Measurements from ENCODE around the gene TAB2.
A peak's percentile ranks its signal among the peaks of the same experiment; 100 is the strongest.

The TAB2 gene, protein sequence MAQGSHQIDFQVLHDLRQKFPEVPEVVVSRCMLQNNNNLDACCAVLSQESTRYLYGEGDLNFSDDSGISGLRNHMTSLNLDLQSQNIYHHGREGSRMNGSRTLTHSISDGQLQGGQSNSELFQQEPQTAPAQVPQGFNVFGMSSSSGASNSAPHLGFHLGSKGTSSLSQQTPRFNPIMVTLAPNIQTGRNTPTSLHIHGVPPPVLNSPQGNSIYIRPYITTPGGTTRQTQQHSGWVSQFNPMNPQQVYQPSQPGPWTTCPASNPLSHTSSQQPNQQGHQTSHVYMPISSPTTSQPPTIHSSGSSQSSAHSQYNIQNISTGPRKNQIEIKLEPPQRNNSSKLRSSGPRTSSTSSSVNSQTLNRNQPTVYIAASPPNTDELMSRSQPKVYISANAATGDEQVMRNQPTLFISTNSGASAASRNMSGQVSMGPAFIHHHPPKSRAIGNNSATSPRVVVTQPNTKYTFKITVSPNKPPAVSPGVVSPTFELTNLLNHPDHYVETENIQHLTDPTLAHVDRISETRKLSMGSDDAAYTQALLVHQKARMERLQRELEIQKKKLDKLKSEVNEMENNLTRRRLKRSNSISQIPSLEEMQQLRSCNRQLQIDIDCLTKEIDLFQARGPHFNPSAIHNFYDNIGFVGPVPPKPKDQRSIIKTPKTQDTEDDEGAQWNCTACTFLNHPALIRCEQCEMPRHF

GRCh38 chr6:149317644-149318571, at the start of gene TAB2:
Gene TAB2, plus strand, starts transcription at chr6:149317712. Its CDS starts 52,286 bp downstream, at chr6:149369998.
- peak; percentile 84 for DNase-seq

- DNase-seq: no peak
These were observed 49.4 kb upstream of the TAB2 start for GRCh38 chr6:149268146-149268545.

DNA sequence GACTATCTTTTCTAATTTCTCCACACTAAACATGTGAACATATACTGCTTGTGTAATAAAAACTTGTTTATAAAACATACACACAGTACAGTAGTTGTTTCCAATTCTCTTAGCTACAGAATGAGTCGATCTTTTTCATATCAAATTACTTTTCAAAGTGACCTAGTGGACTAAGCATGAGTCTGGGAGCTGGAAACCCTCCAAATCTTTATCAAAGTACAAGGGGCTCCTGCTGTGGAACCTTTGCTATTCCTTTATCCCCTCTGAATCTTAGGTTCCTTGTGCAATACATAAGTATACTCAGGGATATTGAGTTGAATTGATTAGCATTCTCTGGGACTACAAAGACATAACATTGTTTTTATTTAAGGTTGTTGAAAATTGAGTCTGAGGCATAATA, 48.7 kb upstream of the TAB2 start:
- DNase-seq: no peak

DNA sequence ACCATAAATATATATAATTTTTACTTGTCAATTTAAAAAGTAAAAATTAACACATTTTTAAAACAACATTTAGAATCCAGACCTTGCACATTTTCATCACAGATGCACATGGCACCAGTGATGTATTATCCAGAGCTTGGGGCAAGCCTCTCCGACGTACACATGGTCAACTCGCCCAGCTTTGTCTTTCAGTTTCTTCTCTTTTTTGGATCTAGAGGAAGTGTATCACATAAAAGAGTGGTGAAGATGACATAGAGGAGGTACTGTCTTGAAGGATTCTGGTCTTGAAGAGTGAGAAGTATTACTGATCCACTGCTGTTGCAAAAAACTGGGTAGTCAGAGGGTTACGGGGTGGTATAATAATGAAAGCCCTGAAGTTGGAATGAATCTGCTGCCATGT, 46.9 kb upstream of the TAB2 start:
- no peak for DNase-seq

DNA sequence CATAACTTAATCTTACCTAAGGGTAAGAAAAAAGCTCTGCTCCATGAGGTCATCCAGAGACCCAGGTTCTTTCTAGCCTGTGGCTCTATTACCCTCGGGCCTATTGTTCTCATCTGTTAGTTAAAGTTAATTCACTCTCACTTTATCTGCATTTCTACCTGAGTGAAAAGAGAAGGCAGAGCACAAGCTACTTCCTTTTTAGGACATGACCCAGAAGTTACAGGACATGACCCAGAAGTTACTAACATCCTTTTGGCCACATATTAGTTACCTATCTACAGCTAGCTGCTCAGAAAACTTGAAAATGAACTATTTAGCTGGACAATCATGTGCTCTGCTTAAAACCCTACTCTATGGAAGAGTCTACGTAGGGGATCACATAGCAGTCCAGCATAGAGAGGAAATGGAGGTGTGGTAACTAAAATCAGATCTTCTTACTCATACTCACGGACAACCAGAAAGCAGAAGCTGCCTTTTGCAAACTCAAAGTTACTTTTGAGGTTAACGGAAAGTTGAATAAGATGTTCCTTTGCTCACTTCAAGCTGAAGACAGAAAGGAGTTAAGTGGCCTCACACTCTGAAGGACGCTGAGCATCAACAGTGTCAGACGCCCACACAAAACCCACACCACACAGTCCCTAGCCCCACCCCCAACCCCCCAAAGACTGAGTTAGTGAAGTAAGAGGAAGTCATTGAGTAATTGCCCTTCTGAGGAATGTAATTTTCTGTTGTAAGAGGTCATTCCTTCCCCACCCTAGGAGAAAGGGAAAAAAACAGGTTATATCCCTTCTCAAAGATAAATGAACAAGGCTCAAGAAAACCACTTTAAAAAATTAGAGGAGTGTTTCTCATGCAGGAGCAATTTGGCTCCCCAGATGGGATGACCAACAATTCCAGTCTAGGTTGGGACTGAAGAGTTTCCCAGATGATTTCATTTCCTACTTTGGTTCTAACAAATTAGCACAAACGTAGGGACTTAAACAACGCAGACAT, 45.9 kb upstream of the TAB2 start:
- peak; percentile 74 for DNase-seq

DNA sequence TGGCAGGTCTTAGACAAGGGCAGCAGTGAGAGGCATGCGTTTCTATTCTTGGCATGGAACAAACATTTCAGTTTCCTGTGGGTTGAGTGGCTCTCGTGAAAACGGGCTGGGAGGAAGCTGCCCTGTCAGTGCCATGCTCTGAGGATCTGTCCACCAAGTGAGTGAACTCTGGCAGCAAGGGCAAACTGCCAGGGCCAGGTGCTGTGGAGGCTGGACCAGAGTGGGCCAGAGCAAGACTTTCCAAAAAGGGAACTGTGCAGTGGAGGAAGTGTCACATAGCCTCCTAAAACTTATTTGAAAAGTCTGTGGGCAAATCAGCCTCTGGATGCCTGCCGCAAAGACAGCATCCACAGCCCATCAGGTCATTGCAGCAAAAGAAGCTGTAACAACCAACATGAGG, 44.2 kb upstream of the TAB2 start:
- DNase-seq: no peak

DNA sequence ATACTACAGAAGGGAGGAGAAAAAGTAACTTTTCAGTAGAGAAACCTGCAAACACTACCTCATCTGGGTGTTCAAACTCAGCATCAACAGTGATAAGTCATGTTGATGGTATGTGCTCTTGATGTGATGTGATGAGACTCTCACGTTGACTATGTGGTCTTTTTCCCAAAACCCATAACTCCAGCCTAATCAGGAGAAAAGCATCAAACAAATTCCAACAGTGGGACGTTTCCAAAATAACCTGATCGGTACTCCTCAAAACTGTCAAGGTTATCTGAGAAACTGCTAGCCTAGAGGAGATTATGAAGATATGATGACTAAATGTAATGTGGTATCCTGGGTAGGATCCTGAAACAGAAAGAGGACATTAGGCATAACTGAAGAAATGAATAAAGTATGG, 41.9 kb upstream of the TAB2 start:
- no peak for DNase-seq

GRCh38 chr6:149277621-149278020, 39.9 kb upstream of the TAB2 start:
- no peak for DNase-seq

DNA sequence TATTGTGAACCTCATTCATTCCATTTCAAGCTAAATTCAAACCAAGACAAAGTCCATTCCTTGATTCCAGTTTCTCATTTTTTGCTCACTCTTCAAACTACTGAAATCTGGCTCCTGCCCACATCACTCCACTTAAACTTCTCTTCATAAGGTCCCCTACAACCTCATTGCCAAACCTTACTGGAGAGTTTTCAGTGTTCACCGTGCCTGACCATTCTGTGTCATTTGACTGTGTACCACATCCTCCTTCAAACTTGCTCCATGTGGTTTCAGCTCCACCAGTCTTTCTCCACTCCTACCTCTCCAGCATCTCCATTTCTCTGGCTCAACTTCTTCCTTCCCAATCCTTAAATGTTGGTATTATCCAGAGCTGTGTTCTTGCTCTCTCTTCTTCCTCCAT, 38.5 kb upstream of the TAB2 start:
- DNase-seq: no peak

DNA sequence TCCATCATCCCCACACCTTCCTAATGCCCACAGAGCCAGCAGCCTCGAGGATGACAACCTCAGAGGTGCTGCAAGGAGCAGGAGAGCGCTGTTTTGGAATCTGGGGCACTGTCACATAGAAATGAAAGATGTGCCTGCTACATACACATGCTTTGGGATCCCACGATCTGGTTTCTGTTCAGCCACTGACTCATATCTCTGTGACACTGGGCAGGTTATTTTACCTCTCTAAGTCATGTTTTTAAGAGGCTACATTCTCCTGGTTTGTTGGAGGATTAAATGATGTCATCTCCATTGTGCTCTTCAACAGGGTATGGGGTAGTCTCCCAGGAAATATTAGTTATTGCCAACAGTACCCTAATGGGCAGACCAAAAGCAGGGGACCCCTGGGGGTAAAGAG, 32.6 kb upstream of the TAB2 start:
- peak; percentile 31 for DNase-seq

GRCh38 chr6:149285626-149286025, 31.9 kb upstream of the TAB2 start:
- no peak for DNase-seq

- no peak for DNase-seq
These were observed 30.6 kb upstream of the TAB2 start for GRCh38 chr6:149286905-149287304.

DNA sequence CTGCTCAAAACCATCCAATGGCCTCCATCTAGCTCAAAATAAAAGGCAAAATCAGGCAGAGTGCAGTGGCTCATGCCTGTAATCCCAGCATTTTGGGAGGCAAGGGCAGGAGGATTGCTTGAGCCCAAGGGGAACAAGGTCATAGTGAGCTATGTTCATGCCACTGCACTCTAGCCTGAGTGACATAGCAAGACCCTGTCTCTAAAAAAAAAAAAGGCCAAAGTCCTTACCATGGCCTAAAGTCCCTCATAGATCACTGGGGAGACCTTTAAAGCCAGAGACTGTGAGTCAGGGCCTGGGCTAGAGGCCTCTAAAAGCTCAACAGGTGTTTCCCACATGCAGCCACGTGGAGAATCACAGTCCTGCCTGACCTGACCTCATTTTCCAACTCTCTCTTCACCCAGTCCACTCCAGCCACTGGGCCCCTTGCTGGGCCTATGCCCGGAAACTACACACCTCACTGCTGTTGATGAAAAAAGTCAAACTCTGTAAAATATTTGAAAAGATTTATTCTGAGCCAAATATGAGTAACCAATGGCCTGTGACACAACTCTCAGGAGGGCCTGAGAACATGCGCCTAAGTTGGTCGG, 28.2 kb upstream of the TAB2 start:
- DNase-seq: no peak

GRCh38 chr6:149289966-149290365, 27.5 kb upstream of the TAB2 start:
- no peak for DNase-seq

- no peak for DNase-seq
These were observed 24.3 kb upstream of the TAB2 start for GRCh38 chr6:149293244-149293643.

DNA sequence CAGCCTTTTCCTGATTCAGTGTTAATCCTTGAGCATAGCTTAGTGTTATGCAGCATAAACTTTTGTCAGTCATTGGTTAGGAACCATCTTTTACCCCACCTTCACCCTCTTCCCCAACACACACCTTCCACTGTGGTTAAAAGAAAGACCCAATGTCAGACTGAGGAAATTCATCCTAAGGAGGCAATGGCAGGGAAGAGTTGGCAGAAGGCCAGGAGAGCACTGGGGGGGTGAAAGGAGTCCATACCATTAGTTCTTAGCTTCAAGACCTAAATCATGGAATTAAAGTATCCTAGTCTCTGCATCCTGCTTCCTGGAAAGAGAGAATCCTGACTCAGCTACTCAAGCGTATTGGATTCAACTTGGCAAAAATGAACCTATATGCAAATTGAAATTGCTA, 16.9 kb upstream of the TAB2 start:
- no peak for DNase-seq

GRCh38 chr6:149302723-149303122, 14.8 kb upstream of the TAB2 start:
- DNase-seq: no peak

DNA sequence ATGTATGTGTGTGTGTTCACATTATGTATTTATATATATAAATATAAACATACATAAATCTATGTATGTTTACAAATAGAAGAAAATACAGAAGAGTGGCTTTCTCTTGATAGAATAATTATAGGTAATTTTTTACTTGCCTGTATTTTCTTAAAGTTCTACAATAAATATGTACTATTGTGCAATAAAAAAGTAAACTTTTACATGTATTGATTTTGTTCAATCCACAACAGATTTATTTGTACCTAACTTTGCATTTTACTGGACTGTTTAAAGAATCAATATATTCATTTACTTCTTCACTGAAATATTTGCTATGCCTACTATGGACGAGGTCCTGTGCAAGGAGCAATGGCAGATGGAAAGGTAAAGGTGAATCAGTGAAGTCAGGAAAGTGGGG, 14.0 kb upstream of the TAB2 start:
- DNase-seq: no peak

DNA sequence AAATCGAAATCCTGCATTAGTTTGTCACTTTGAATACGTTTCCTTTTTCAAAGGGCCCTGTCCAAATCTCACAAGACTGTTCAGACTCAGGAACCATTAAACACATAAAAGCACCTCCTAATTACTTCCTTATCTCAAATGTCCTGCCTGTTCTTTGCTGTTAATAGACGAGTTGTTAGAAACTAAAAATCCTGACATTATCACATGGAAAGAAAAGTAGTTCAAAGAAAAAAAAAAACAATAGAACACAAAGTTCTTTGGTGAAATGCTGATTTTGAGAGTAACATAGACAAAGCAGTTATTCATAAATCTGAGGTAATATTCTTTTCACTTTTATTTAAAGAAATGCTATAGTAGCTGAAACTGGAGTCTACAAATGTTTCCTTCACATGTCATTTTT, 12.1 kb upstream of the TAB2 start:
- no peak for DNase-seq

- DNase-seq: no peak
These were observed 10.5 kb upstream of the TAB2 start for GRCh38 chr6:149306967-149307366.

DNA sequence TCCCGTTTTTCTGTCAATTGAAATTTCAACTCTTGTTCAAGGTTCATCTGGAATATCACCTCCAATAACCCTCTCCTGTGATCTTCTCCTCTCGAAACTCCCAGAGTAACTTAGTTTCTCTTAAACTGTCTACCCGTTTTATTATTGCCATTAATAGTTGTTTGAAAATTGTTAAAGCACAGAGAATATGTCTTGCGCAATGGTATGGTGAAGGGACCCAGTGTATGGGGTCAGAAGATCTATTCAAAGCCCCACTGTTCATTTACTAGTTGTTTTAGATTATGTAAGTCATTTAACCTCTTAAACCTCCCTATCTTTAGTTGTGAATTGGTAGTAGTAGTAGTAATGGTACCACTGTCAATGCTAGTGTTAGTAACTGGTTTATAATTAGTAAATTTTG, 6.2 kb upstream of the TAB2 start:
- no peak for DNase-seq

GRCh38 chr6:149311766-149312165, 5.7 kb upstream of the TAB2 start:
- DNase-seq: no peak

Measured in activated CD4-positive, alpha-beta T cell treated with anti-CD3 and anti-CD28 coated beads for 48 hours (primary cell).